ENCODE measurements around the gene TRAM2.

DNA sequence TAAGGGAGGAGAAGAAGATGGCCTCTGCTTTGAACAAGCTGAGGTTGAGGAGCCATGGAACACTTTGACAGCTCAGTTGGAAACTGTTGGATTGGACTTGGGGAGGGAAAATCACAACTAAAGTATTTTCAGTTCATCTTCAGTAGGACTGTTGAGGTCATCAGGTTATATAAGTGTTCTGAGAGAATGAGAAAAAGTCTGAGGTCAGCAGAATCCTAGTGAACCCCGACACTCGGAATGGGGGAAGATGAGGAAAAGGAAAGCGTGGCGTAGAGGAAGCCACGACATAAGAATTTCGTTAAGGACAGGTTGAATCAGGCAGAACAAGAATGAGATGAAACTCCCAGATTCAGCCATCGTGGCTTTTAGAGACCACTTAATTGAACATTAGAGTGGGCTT is 4.0 kb upstream of the TRAM2 start:
- TF ChIP-seq POLR2A (IDR thresholded peaks at IDR 0.05) (no peak), POLR2AphosphoS5 (IDR thresholded peaks at IDR 0.05; ENCODE audit: insufficient read depth in 1 of 2, low read depth in 1 of 2) (no peak)
- TF ChIP-seq, protein P1, sequence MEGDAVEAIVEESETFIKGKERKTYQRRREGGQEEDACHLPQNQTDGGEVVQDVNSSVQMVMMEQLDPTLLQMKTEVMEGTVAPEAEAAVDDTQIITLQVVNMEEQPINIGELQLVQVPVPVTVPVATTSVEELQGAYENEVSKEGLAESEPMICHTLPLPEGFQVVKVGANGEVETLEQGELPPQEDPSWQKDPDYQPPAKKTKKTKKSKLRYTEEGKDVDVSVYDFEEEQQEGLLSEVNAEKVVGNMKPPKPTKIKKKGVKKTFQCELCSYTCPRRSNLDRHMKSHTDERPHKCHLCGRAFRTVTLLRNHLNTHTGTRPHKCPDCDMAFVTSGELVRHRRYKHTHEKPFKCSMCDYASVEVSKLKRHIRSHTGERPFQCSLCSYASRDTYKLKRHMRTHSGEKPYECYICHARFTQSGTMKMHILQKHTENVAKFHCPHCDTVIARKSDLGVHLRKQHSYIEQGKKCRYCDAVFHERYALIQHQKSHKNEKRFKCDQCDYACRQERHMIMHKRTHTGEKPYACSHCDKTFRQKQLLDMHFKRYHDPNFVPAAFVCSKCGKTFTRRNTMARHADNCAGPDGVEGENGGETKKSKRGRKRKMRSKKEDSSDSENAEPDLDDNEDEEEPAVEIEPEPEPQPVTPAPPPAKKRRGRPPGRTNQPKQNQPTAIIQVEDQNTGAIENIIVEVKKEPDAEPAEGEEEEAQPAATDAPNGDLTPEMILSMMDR (IDR thresholded peaks at IDR 0.05), result no peak

Data from vagina (tissue), 2 donors.